Measurements from ENCODE around the gene RNF128. TPM values are rescaled to one million over a fixed set of nuclear protein-coding genes. Genes with fewer than 3 reads are reported as not detected.
A peak's percentile ranks its signal among the peaks of the same experiment; 100 is the strongest.

The RNF128 gene
- total RNA-seq, 1 donor from 2014 or later, result 18.1 TPM

- no peaks in the 10 kb centered on the region for H3K27me3 ChIP-seq
- ATAC-seq, result no peak
- intact Hi-C loops (cut with DNase I), result no loop called here
- no peak for DNase-seq
- H3K36me3 ChIP-seq, result no peaks in the 10 kb centered on the region
- no peak overlapping the region for H3K27ac ChIP-seq
- no peaks in the 10 kb centered on the region for H3K9me3 ChIP-seq
- no peaks in the 10 kb centered on the region for H3K4me1 ChIP-seq
- TF ChIP-seq CTCF (IDR thresholded peaks at IDR 0.05), result no peak
- H3K4me3 ChIP-seq, result no peak overlapping the region
Measured at GRCh38 chrX:106716004-106716403, 10.5 kb upstream of the RNF128 start.

- no peak for TF ChIP-seq CTCF (IDR thresholded peaks at IDR 0.05)
- DNase-seq, result no peak
- intact Hi-C loops (cut with DNase I), result no loop called here
- Histone ChIP-seq H3K9me3 (no peaks in the 10 kb centered on the region), H3K36me3 (no peaks in the 10 kb centered on the region), H3K27me3 (no peaks in the 10 kb centered on the region), H3K4me1 (no peaks in the 10 kb centered on the region), H3K27ac (no peak overlapping the region), H3K4me3 (no peak overlapping the region)
- no peak for ATAC-seq
Measured at GRCh38 chrX:106716463-106716862, 10.0 kb upstream of the RNF128 start.

DNA sequence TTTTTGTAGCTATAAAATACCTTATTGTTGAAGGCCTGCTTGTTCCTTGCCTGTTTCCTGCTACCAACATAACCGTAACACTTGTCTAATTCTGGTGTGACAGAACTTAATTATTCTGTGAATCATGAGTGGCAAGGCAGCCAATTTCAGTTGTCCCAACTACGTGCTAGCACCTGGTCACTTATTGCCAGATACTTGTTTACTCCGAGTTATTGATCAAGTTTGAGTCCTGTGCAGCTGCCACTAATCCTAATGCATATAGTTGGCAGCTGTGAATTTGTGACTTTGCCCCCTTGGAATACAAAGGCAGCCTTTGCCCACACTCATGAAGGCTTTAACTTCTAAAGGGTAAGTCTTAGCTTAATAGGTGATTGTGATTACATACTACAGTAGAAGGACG lies 7.8 kb upstream of the RNF128 start:
- DNase-seq (no peak), ATAC-seq (no peak)
- intact Hi-C loops (cut with DNase I), result no loop called here
- no peaks in the 10 kb centered on the region for H3K36me3 ChIP-seq
- no peak overlapping the region for H3K27ac ChIP-seq
- no peak for TF ChIP-seq CTCF (IDR thresholded peaks at IDR 0.05)
- H3K9me3 ChIP-seq, result no peaks in the 10 kb centered on the region
- no peaks in the 10 kb centered on the region for H3K27me3 ChIP-seq
- H3K4me1 ChIP-seq, result no peaks in the 10 kb centered on the region
- no peak overlapping the region for H3K4me3 ChIP-seq

DNA sequence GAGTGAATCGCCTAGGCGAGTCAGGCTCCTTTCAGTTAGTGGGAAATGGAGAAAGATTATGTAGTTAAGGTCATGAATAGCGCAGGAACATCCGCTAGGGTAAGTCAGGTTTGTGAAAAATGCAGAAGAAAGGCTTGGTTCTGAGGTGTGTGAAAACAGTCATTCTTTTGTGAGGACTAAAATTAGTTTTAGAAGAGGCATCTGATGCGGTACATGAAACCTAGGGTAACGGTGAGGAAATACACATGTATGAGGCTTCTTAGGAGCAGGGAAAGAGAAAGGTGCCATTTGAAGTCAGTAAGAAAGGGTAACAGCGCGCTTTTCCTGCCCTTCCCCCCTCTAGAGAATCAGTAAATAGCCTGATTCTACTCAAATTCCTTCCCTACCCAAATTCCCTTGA lies 570 bp upstream of the RNF128 start:
- Histone ChIP-seq H3K4me3 (peak overlapping the region; percentile 48), H3K4me1 (no peaks in the 10 kb centered on the region), H3K36me3 (no peaks in the 10 kb centered on the region), H3K27me3 (no peaks in the 10 kb centered on the region), H3K27ac (no peak overlapping the region), H3K9me3 (no peaks in the 10 kb centered on the region)
- no peak for DNase-seq
- intact Hi-C loops (cut with DNase I), result no loop called here
- peak; percentile 5 for ATAC-seq
- TF ChIP-seq CTCF (IDR thresholded peaks at IDR 0.05), result no peak

DNA sequence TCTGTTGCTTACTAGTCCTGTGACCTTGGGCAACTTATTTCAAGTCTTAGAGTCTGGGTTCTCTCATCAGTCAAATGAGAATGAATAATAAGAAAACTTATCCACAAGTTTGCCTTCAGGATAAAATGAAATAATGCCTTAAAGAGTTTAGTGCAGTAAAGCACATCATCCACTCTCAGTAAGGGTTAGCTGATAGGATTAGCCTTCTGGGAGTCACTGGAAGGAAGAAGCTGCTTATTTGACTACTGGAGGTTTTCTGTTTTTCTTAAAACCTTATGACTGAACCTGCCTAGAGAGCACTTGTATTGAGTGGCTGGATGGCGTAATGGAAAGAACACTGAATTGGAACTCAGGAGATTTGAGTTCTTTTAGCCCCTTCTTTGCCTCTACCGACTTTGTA lies 1.8 kb downstream of the RNF128 start:
- H3K27me3 ChIP-seq, result no peaks in the 10 kb centered on the region
- H3K36me3 ChIP-seq, result no peaks in the 10 kb centered on the region
- no peaks in the 10 kb centered on the region for H3K4me1 ChIP-seq
- H3K9me3 ChIP-seq, result no peaks in the 10 kb centered on the region
- no peak overlapping the region for H3K27ac ChIP-seq
- intact Hi-C loops (cut with DNase I), result no loop called here
- H3K4me3 ChIP-seq, result peak overlapping the region; percentile 48
- no peak for TF ChIP-seq CTCF (IDR thresholded peaks at IDR 0.05)
- ATAC-seq, result no peak
- no peak for DNase-seq

DNA sequence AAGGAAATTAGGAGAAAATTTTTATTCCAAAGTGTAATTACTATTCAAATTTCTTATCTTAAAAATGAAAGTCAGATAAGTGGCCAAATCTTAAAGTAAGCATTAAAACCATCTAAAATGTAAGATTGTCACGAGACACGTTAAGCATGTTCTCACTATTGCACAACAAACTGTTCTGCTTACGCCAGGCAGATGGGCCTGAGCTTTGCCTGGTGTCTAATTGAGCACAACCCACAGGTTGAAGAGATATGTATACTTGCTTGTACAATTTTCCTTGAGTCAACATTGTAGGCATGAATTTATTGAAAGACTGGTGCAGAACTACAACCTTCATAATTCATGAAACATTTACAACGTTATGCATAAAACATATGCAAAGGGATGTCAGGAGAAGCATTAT lies 3.9 kb downstream of the RNF128 start:
- H3K4me1 ChIP-seq, result no peaks in the 10 kb centered on the region
- no peak for TF ChIP-seq CTCF (IDR thresholded peaks at IDR 0.05)
- no peaks in the 10 kb centered on the region for H3K36me3 ChIP-seq
- no peak overlapping the region for H3K4me3 ChIP-seq
- intact Hi-C loops (cut with DNase I), result no loop called here
- no peaks in the 10 kb centered on the region for H3K9me3 ChIP-seq
- no peak for ATAC-seq
- H3K27me3 ChIP-seq, result no peaks in the 10 kb centered on the region
- H3K27ac ChIP-seq, result no peak overlapping the region
- DNase-seq, result no peak
